ENCODE results near the gene TTLL13.

DNA sequence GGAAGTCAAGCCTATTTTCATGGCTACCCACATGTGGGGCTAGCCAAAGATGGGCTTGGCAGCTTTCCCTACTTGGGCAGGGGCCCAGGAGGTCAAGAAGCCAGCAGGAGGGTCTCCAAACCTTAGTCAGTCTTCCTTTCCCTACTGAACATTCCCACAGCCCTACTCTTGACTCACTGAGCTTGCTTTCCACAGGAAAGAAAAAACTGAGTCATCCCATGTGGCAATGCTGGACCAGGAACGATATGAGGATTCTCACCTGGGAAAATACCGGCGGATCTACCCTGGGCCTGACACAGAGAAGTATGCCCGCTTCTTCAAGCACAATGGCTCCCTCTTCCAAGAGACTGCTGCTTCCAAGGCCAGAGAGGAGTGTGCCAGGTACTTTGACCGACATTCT is 12.5 kb downstream of the TTLL13 start:
- TF ChIP-seq, protein P1, sequence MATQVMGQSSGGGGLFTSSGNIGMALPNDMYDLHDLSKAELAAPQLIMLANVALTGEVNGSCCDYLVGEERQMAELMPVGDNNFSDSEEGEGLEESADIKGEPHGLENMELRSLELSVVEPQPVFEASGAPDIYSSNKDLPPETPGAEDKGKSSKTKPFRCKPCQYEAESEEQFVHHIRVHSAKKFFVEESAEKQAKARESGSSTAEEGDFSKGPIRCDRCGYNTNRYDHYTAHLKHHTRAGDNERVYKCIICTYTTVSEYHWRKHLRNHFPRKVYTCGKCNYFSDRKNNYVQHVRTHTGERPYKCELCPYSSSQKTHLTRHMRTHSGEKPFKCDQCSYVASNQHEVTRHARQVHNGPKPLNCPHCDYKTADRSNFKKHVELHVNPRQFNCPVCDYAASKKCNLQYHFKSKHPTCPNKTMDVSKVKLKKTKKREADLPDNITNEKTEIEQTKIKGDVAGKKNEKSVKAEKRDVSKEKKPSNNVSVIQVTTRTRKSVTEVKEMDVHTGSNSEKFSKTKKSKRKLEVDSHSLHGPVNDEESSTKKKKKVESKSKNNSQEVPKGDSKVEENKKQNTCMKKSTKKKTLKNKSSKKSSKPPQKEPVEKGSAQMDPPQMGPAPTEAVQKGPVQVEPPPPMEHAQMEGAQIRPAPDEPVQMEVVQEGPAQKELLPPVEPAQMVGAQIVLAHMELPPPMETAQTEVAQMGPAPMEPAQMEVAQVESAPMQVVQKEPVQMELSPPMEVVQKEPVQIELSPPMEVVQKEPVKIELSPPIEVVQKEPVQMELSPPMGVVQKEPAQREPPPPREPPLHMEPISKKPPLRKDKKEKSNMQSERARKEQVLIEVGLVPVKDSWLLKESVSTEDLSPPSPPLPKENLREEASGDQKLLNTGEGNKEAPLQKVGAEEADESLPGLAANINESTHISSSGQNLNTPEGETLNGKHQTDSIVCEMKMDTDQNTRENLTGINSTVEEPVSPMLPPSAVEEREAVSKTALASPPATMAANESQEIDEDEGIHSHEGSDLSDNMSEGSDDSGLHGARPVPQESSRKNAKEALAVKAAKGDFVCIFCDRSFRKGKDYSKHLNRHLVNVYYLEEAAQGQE (IDR thresholded peaks at IDR 0.05; ENCODE audit: borderline replicate concordance) = no peak
- TF ChIP-seq CTCF (IDR thresholded peaks at IDR 0.05; ENCODE audit: poor library complexity, severe bottlenecking) (no peak), EZH2 (IDR thresholded peaks at IDR 0.05; ENCODE audit: borderline replicate concordance, insufficient read depth, low read length, poor library complexity, severe bottlenecking) (no peak), EP300 (conservative IDR thresholded peaks at IDR 0.05; ENCODE audit: poor library complexity, severe bottlenecking) (no peak), TAF1 (IDR thresholded peaks at IDR 0.05; ENCODE audit: low read depth) (no peak), POLR2AphosphoS5 (IDR thresholded peaks at IDR 0.05) (no peak), RAD21 (conservative IDR thresholded peaks at IDR 0.05) (no peak), MXI1 (conservative IDR thresholded peaks at IDR 0.05; ENCODE audit: poor library complexity, severe bottlenecking) (no peak)
